NT2/D1 (cell line): Measurements from ENCODE around the gene TCTN1.

Source experiments
- SUZ12 ChIP-seq: IDR thresholded peaks from 2 replicates; pipeline ENCODE4 v1.6.1; 2011; ENCODE audit not compliant: insufficient read length, insufficient read depth; ENCODE audit errors: extremely low read depth
- ZNF274 ChIP-seq: IDR thresholded peaks from 2 replicates; pipeline ENCODE4 v1.6.1; 2011; ENCODE audit warnings: mild to moderate bottlenecking, low read depth, low read length

GRCh38 chr12:110658878-110659277 is 44.9 kb downstream of the TCTN1 start:
- TF ChIP-seq ZNF274, result no peak
- TF ChIP-seq SUZ12, result no peak
